ENCODE measurements around the gene CDKAL1.

- TF ChIP-seq CTCF (IDR thresholded peaks at IDR 0.05; ENCODE audit: insufficient read depth, low read length): no peak
- TF ChIP-seq REST (IDR thresholded peaks at IDR 0.05; ENCODE audit: insufficient replicate concordance, low read depth): no peak
- no peak for TF ChIP-seq POLR2AphosphoS5 (IDR thresholded peaks at IDR 0.05; ENCODE audit: low read depth)
- no peak for TF ChIP-seq SPI1 (IDR thresholded peaks at IDR 0.05; ENCODE audit: borderline replicate concordance, low read depth)
- TF ChIP-seq GABPA (IDR thresholded peaks at IDR 0.05; ENCODE audit: low read depth): no peak
Measured at GRCh38 chr6:21271428-21272155, 737.3 kb downstream of the CDKAL1 start.
